ENCODE results near the gene SOBP.

DNA sequence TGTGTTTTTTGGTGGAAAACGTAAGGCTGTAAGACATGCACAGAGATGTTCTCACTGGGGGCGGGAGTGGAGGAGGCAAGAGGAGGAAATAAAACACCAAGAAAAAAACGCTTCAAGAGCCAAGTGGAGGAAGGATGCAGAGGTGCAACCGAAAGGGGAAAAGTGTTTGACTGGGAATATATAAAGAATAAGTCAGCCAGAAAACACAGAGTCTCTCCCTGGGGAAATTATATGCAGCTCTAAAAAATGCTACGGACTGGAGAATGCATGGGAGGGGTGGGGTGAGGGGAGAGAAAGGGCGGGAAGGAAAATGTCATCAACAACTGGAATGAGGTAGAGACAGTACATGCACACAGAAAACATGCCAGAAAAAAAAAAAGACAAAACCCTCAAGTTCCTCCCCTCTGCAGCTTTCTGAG, 200.7 kb downstream of the SOBP start:
- TF ChIP-seq, protein P1, sequence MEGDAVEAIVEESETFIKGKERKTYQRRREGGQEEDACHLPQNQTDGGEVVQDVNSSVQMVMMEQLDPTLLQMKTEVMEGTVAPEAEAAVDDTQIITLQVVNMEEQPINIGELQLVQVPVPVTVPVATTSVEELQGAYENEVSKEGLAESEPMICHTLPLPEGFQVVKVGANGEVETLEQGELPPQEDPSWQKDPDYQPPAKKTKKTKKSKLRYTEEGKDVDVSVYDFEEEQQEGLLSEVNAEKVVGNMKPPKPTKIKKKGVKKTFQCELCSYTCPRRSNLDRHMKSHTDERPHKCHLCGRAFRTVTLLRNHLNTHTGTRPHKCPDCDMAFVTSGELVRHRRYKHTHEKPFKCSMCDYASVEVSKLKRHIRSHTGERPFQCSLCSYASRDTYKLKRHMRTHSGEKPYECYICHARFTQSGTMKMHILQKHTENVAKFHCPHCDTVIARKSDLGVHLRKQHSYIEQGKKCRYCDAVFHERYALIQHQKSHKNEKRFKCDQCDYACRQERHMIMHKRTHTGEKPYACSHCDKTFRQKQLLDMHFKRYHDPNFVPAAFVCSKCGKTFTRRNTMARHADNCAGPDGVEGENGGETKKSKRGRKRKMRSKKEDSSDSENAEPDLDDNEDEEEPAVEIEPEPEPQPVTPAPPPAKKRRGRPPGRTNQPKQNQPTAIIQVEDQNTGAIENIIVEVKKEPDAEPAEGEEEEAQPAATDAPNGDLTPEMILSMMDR (IDR thresholded peaks at IDR 0.05), result no peak
- TF ChIP-seq EP300 (IDR thresholded peaks at IDR 0.05) (no peak), POLR2AphosphoS5 (IDR thresholded peaks at IDR 0.05) (no peak)
